ENCODE results near the gene C11orf65.
"Not testable (repeated sequence)": the region's sequence is repeated elsewhere in the genome, so short reads cannot be mapped to it uniquely, and the experiment has no call there.

C11orf65 gene

GRCh38 chr11:108472681-108473080, 5.4 kb upstream of the C11orf65 start:
- DNase-seq (ENCODE audit: low read depth in 2 of 2) = no peak

GRCh38 chr11:108468478-108468864, 1.1 kb upstream of the C11orf65 start:
- no peak for DNase-seq (ENCODE audit: low read depth in 2 of 2)

GRCh38 chr11:108466405-108466804, 924 bp downstream of the C11orf65 start:
- no peak for DNase-seq (ENCODE audit: low read depth in 2 of 2)

DNA sequence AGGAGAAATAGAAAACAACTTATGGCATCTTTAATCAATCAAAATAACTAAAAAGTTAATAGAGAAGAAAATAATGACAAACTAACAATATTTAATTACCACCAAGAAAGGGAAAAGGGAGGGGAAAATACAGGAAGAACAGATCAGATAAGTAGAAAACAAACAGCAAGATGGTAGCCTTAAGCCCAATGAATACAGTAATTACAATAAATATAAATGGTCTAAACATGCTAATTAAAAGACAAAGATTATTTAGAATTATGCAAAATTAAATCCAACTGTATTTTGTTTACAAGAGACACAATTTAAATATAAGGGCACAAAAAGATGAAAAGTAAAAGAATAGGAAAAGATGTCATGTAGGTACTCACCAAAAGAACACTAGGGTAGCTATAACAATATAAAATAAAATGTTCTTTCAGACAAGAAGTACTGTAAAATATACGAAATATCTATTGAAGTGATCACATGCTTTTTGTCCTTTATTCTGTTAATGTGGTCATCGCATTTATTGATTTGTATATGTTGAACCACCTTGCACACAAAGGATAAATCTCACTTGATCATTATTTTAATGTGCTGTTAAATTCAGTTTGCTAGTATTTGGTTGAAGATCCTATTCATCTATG, 14.0 kb downstream of the C11orf65 start:
- DNase-seq (ENCODE audit: low read depth in 2 of 2) = no peak

- DNase-seq (ENCODE audit: low read depth in 2 of 2) = not testable (repeated sequence)
These were observed 25.9 kb downstream of the C11orf65 start for GRCh38 chr11:108441445-108441844.

DNA sequence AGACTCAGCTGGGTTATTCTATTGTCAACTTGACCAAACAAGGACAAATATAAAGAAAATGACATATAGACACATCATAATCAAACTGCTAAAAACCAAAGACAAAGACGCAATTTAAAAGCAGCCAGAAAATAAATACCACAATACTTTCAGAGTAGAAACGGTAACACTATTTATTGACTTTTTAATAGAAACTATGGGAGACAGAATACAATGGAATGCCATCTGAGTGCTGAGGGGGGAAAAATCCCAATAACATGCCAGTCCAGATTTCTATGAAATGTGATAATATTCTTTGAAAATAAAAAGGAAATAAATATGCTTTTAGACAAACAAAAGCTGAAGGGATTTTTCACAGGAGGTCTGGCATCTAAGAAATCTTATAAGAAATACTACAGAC, 30.7 kb downstream of the C11orf65 start:
- no peak for DNase-seq (ENCODE audit: low read depth in 2 of 2)

- DNase-seq (ENCODE audit: low read depth in 2 of 2) = no peak
These were observed 32.3 kb downstream of the C11orf65 start for GRCh38 chr11:108435066-108435465.

DNA sequence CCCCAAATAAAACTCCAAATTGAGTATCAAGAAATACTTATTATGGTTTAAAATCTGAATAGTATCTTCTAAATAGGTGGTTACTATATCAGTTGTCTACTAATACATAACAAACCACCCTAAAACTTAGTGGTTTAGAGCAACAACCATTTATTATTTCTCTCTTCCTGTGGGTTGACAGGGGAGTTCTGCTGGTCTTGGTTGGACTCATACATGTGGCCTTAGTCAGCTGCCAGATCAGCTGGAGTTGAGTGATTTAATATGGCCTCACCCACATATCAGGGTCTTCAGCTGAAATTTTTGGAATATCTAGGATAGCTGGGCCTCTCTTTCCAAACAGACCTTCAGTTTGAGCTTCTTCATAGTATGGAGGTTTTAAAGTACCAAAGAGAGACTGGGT, 34.5 kb downstream of the C11orf65 start:
- no peak for DNase-seq (ENCODE audit: low read depth in 2 of 2)

DNA sequence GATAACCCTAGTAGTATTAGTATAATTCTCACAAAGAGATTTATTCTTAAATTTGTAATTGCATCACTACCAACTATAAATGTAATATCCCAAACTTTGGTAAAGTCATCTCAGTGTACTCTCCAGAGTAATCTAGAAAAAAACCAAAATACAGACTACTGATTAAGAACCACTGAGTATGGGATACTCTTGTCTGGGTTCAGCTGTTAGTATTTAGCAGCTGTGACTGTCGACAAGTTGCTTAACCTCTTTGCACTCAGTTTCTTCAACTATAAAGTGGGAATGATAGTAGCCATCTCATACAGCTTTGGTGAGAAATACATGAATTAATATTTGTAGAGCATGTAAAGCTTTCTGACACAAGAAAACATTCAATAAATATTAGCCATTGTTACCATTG, 35.3 kb downstream of the C11orf65 start:
- no peak for DNase-seq (ENCODE audit: low read depth in 2 of 2)

DNA sequence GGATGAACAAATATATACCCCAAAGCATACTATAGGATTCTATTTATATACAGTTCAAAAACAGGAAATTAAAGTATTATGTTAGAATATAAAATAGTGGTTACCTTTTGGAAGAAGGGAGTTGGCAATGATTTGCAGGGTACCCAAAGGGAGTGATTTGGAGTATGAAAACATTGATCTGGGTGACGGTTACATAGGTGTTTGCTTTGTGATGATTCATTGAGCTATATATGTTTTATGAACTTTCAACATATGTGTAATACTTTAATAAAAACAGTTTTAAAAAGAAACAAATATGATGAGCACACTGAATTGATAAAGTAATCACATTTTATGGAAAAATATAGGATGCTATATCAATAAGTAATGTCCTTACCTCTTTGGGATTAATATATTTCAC, 36.0 kb downstream of the C11orf65 start:
- DNase-seq (ENCODE audit: low read depth in 2 of 2) = no peak

DNA sequence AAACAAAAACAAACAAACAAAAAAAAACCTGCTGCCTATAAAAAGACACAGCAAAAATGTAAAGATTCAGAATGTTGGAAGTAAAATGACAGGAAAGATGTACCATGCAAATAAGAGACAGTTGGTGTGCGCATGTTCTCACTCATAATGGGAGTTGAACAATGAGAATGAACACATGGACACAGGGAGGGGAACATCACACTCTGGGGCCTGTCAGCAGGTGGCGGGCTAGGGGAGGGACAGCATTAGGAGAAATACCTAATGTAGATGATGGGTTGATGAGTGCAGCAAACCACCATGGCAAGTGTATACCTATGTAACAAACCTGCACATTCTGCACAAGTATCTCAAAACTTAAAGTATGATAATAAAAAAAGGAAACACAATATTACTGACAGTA, 49.8 kb downstream of the C11orf65 start:
- DNase-seq (ENCODE audit: low read depth in 2 of 2) = not testable (repeated sequence)

DNA sequence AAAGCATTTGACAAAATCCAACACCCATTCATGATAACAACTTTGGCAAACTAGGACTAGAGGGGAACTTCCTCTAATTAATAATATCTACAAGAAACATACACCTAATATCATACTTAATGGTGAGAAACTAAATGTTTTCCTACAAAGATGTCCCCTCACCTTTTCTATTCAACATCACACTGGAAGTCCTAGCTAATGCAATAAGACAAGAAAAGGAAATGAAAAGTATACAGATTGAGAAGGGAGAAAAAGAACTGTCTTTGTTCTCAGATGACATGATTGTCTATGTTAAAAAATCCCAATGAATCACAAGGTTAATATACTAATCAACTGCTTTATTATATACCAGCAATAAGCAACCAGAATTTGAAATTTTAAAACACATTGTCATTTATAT, 52.4 kb downstream of the C11orf65 start:
- DNase-seq (ENCODE audit: low read depth in 2 of 2) = no peak

GRCh38 chr11:108405706-108406105, 61.6 kb downstream of the C11orf65 start:
- no peak for DNase-seq (ENCODE audit: low read depth in 2 of 2)

DNA sequence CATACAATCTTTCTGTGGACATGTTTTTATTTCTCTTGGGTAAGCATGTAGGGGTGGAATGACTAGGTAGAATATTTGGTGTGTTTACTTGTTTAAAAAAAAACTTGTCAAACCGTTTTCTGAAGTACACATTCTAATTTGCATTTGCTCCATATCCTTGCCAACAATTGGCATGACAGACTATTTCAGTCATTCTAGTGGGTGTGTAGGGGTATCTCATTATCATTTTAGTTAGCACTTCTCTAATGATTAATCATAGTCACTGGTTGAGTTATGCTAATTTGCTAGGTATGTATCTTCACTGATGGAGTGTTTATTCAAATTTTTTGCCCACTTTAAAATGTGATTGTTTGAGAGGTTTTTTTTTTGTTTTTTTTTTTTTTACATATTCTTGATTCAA, 64.3 kb downstream of the C11orf65 start:
- no peak for DNase-seq (ENCODE audit: low read depth in 2 of 2)

GRCh38 chr11:108402241-108402640, 65.1 kb downstream of the C11orf65 start:
- no peak for DNase-seq (ENCODE audit: low read depth in 2 of 2)

DNA sequence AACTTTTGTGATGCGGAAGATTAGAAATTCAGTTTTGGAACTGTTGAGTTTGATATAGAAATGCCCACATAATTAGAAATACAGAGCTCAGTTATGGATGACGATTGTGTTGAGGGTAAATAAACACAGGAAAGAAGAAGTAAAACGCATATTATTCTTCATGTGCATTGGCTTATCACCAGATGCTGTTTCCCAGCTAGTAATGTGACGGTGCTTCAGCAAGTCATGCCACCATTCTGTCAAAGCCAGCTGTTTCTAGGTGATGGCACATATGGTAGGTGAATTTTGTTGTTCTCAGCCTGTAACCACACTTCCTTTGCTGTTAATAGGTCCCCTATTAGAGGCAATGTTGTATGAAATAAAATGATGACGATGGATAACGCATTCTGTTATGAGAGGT, 68.9 kb downstream of the C11orf65 start:
- DNase-seq (ENCODE audit: low read depth in 2 of 2) = no peak

DNA sequence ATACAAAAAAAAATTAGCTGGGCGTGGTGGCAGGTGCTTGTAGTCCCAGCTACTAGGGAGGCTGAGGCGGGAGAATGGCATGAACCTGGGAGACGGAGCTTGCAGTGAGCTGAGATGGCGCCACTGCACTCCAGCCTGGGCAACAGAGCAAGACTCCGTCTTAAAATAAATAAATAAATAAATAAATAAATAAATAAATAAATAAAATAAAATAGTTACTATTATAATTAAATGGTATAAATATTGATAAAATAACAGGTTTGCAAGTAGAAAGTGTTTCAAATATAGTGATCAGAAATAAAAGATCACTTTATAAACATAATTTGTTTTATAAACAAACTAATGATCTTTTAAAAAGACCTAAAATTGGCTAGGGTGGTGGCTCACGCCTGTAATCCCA, 70.7 kb downstream of the C11orf65 start:
- not testable (repeated sequence) for DNase-seq (ENCODE audit: low read depth in 2 of 2)

DNA sequence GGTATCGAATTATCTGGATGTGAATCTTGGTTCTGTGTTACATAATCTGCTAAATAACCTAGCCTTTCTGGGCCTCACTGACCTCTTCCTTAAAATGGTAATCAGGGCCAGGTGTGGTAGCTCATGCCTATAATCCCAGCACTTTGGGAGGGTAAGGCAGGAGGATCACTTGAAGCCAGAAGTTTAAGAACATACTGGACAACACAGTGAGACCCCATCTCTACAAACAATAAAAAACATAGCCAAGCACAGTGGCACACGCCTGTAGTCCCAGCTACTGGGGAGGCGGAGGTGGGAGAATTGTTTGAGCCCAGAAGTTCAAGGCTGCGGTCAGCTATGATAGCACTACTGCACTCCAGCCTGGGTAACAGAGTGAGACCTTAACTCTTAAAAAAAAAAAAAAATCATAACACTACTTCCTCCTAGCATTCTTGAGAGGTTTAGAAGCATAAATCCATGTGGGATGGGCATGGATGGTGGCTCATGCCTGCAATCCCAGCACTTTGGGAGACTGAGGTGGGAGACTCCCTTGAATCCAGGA, 72.5 kb downstream of the C11orf65 start:
- DNase-seq (ENCODE audit: low read depth in 2 of 2) = no peak

GRCh38 chr11:108393046-108393445, 74.3 kb downstream of the C11orf65 start:
- no peak for DNase-seq (ENCODE audit: low read depth in 2 of 2)

GRCh38 chr11:108392353-108392752, 75.0 kb downstream of the C11orf65 start:
- DNase-seq (ENCODE audit: low read depth in 2 of 2) = no peak

- no peak for DNase-seq (ENCODE audit: low read depth in 2 of 2)
These were observed 78.8 kb downstream of the C11orf65 start for GRCh38 chr11:108388576-108388975.

DNA sequence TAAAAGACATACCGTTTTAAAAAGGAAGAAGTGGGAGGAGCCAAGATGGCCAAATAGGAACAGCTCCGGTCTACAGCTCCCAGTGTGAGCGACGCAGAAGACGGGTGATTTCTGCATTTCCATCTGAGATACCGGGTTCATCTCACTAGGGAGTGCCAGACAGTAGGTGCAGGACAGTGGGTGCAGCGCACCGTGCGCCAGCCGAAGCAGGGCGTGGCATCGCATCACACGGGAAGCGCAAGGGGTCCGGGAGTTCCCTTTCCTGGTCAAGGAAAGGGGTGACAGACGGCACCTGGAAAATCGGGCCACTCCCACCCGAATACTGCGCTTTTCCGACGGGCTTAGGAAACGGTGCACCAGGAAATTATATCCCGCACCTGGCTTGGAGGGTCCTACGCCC, 93.8 kb downstream of the C11orf65 start:
- DNase-seq (ENCODE audit: low read depth in 2 of 2) = not testable (repeated sequence)

- no peak for DNase-seq (ENCODE audit: low read depth in 2 of 2)
These were observed 96.3 kb downstream of the C11orf65 start for GRCh38 chr11:108370990-108371389.

DNA sequence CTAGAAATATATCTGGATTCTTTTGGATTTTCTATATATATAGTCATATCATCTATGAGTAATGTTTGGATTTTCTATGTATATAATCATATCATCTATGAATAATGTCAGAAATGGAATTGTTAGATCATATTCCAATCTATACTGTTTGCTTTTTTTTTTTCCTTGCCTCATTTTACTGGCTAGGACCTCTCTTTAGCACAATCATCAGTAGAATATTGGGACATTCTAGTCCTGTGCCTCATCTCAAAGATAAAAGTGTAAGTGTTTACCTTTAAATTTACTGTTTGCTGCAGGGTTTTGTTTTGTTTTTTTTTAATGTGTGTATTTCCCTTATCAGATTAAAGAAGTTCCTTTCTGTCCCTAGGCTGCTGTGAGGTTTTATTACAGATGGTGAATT, 97.0 kb downstream of the C11orf65 start:
- no peak for DNase-seq (ENCODE audit: low read depth in 2 of 2)

All from activated CD8-positive, alpha-beta memory T cell treated with anti-CD3 and anti-CD28 coated beads for 4 hours (primary cell).